ENCODE results near the gene MAP6.

MAP6 gene

DNA sequence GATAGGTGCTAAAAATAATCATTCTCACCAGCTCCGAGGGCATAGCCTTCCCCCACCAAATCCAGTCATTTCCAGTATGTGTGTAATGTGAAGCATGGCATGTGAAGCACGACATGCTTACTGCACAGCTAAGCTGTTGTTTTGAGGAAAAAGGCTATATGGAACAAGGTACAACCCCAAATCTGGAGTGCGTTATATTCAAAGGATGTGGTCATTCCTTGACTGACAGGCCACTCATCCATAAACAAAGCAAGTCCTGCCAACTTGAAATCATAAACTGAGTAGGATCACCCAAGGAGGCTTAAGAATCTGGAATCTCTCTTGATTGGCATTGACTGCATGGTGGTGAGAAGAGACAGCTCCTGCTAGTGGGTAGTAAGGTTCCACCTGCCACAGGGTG is 3.7 kb downstream of the MAP6 start:
- no peak for TF ChIP-seq CTCF (IDR thresholded peaks at IDR 0.05; ENCODE audit: low read depth, low read length)
- H3K9me3 ChIP-seq (ENCODE audit: severe bottlenecking) = no peaks in the 10 kb centered on the region
- no peak overlapping the region for H3K27ac ChIP-seq
- no peak for DNase-seq
- H3K27me3 ChIP-seq (ENCODE audit: insufficient read depth, low read depth, severe bottlenecking) = peaks cover 7% of the 10 kb centered on the region
- no peak overlapping the region for H3K4me3 ChIP-seq (ENCODE audit: low read depth, low read length)
- no peaks in the 10 kb centered on the region for H3K36me3 ChIP-seq

- H3K4me3 ChIP-seq (ENCODE audit: low read depth, low read length) = no peak overlapping the region
- peaks cover 5% of the 10 kb centered on the region for H3K27me3 ChIP-seq (ENCODE audit: insufficient read depth, low read depth, severe bottlenecking)
- H3K36me3 ChIP-seq = no peaks in the 10 kb centered on the region
- no peaks in the 10 kb centered on the region for H3K9me3 ChIP-seq (ENCODE audit: severe bottlenecking)
- DNase-seq = no peak
- no peak overlapping the region for H3K27ac ChIP-seq
- TF ChIP-seq CTCF (IDR thresholded peaks at IDR 0.05; ENCODE audit: low read depth, low read length) = no peak
Observed at GRCh38 chr11:75664389-75664788, 4.4 kb downstream of the MAP6 start.

GRCh38 chr11:75663808-75664207 is 5.0 kb downstream of the MAP6 start:
- H3K36me3 ChIP-seq = no peaks in the 10 kb centered on the region
- H3K9me3 ChIP-seq (ENCODE audit: severe bottlenecking) = no peaks in the 10 kb centered on the region
- no peak overlapping the region for H3K27ac ChIP-seq
- no peaks in the 10 kb centered on the region for H3K27me3 ChIP-seq (ENCODE audit: insufficient read depth, low read depth, severe bottlenecking)
- DNase-seq = no peak
- no peak for TF ChIP-seq CTCF (IDR thresholded peaks at IDR 0.05; ENCODE audit: low read depth, low read length)
- H3K4me3 ChIP-seq (ENCODE audit: low read depth, low read length) = no peak overlapping the region

DNA sequence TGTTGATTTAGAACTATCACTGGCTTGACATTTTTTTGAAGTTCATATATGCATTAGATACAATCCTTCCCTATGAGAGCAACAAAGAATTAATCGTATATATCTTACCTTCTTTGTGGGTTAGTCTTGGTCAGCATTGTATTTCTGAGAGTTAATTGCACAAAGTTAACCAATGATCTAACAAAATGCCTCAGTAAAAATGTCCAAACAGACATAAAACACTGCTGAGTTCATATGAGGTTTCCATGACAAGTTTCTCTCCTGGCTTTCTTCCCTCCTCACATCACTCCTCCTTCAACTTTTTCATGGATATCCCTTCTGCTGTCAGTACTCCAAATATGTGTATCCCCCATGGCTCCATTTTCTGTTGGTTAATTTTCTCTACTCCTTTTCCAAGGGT is 9.0 kb downstream of the MAP6 start:
- no peak overlapping the region for H3K27ac ChIP-seq
- no peak for DNase-seq
- H3K9me3 ChIP-seq (ENCODE audit: severe bottlenecking) = no peaks in the 10 kb centered on the region
- no peak for TF ChIP-seq CTCF (IDR thresholded peaks at IDR 0.05; ENCODE audit: low read depth, low read length)
- no peak overlapping the region for H3K4me3 ChIP-seq (ENCODE audit: low read depth, low read length)
- H3K36me3 ChIP-seq = no peaks in the 10 kb centered on the region
- H3K27me3 ChIP-seq (ENCODE audit: insufficient read depth, low read depth, severe bottlenecking) = no peaks in the 10 kb centered on the region

- Histone ChIP-seq H3K9me3 (ENCODE audit: severe bottlenecking) (no peaks in the 10 kb centered on the region), H3K27ac (no peak overlapping the region), H3K27me3 (ENCODE audit: insufficient read depth, low read depth, severe bottlenecking) (no peaks in the 10 kb centered on the region), H3K4me3 (ENCODE audit: low read depth, low read length) (no peak overlapping the region), H3K36me3 (no peaks in the 10 kb centered on the region)
- 0 out of 2 replicates have a peak, but pooled peaks have one; percentile 2 for TF ChIP-seq CTCF (IDR thresholded peaks at IDR 0.05; ENCODE audit: low read depth, low read length)
- no peak for DNase-seq
Observed at GRCh38 chr11:75656044-75656727, 12.7 kb downstream of the MAP6 start.

GRCh38 chr11:75655605-75656004 is 13.2 kb downstream of the MAP6 start:
- no peak for DNase-seq
- H3K9me3 ChIP-seq (ENCODE audit: severe bottlenecking) = no peaks in the 10 kb centered on the region
- H3K27me3 ChIP-seq (ENCODE audit: insufficient read depth, low read depth, severe bottlenecking) = no peaks in the 10 kb centered on the region
- H3K4me3 ChIP-seq (ENCODE audit: low read depth, low read length) = no peak overlapping the region
- H3K27ac ChIP-seq = no peak overlapping the region
- no peaks in the 10 kb centered on the region for H3K36me3 ChIP-seq
- no peak for TF ChIP-seq CTCF (IDR thresholded peaks at IDR 0.05; ENCODE audit: low read depth, low read length)

All from WERI-Rb-1 (cell line).